Measurements from ENCODE around the gene EXOC2. TPM values are rescaled to one million over a fixed set of nuclear protein-coding genes. Genes with fewer than 3 reads are reported as not detected.

The EXOC2 gene
- total RNA-seq, 1 donor from 2014 or later, result 22.0 TPM

DNA sequence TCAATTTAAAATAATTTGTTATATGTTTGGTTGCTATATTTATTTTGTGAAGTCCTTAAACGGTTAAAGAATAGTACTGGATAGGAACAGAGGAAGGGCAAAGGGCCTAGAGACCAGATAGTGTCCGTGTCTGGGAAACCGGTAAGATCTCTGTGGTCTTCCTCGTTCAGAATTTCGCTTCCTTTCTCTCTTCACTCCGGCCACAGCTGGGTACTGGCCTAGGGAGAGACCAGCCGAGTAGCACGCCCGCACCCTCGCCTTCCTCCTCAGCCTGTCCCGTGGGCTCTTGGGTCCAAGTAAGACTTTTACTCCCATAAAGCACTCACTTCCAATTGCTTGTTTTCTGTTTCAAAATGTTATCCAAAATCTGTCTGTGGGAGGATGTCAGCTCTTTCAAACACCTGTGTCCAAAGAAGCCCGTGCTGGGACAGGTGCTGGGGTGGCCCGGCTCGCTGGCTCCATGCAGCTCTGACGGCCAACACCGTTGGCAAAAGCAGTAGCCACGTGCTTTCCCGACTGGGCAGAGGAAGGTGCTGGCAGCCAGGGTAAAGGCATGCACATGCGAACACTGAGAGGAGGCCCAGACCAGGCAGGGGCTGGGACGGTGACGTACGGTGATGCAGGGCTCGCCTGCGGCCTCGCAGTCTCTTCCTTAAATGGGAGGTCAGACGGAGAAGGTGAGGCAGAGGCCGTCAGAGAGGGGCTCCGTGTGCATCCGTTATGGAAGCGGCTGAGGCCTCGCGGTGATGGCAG lies 189.2 kb downstream of the EXOC2 start:
- H3K4me3 ChIP-seq (ENCODE audit: low read depth, low read length), result no peak overlapping the region
- TF ChIP-seq, protein P1, sequence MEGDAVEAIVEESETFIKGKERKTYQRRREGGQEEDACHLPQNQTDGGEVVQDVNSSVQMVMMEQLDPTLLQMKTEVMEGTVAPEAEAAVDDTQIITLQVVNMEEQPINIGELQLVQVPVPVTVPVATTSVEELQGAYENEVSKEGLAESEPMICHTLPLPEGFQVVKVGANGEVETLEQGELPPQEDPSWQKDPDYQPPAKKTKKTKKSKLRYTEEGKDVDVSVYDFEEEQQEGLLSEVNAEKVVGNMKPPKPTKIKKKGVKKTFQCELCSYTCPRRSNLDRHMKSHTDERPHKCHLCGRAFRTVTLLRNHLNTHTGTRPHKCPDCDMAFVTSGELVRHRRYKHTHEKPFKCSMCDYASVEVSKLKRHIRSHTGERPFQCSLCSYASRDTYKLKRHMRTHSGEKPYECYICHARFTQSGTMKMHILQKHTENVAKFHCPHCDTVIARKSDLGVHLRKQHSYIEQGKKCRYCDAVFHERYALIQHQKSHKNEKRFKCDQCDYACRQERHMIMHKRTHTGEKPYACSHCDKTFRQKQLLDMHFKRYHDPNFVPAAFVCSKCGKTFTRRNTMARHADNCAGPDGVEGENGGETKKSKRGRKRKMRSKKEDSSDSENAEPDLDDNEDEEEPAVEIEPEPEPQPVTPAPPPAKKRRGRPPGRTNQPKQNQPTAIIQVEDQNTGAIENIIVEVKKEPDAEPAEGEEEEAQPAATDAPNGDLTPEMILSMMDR (conservative IDR thresholded peaks at IDR 0.05; ENCODE audit: low read depth, low read length), result no peak
- DNase-seq (ENCODE audit: low read depth), result no peak

DNA sequence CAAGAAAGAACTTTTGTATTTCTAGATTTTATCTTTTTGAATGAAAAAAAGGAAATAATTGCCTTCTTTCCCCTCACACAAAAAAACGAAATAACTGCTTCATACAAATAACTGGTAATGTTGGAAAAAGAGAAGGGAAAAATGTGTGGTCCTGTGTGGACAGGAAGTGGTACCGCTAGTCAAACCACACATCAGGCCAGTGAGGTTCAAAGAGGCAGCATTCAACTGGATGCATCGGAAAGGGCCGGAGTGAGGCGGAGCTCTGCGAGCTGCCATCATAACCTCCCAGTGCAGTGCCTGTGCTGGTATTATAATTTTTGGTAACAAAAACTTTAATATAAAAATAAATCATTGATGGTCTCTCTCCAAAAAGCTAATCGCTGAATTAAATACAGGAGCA lies 190.2 kb downstream of the EXOC2 start:
- DNase-seq (ENCODE audit: low read depth), result no peak
- no peak overlapping the region for H3K4me3 ChIP-seq (ENCODE audit: low read depth, low read length)
- TF ChIP-seq, protein P1 (conservative IDR thresholded peaks at IDR 0.05; ENCODE audit: low read depth, low read length), result no peak

DNA sequence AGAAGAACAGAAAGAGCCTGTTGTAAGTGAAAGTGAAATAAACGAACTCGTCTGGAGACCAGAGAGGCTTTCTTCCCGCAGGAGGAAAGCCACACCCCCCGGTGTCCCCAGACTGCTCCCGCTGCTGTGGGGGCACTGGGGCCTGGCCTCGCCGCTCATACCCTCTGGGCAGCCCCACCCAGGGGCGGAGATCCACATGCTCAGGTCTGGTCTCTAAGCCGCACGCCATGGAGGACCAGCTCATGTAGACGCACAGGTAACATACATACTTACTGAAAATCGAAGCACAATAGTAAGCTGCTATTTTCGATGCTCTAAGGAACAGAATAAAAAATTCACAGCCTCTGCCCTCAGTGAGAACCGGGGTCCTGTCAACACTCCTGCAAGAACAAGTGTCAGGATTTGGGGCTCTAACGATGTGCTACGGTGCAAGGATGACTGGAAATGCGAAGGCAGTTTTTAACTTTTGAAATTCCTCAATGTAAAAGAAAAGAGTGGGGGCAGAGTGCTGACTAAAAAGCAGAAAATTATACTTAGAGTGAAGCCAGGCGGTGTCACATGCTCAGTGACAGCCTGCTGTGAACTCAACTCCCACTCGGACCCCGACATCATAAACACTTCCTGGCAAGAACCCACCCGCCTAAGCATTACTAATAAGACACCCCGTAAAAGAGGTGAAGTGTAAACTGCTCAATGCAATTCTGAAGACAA lies 190.9 kb downstream of the EXOC2 start:
- H3K4me3 ChIP-seq (ENCODE audit: low read depth, low read length), result no peak overlapping the region
- TF ChIP-seq, protein P1 (conservative IDR thresholded peaks at IDR 0.05; ENCODE audit: low read depth, low read length), result no peak
- no peak for DNase-seq (ENCODE audit: low read depth)

DNA sequence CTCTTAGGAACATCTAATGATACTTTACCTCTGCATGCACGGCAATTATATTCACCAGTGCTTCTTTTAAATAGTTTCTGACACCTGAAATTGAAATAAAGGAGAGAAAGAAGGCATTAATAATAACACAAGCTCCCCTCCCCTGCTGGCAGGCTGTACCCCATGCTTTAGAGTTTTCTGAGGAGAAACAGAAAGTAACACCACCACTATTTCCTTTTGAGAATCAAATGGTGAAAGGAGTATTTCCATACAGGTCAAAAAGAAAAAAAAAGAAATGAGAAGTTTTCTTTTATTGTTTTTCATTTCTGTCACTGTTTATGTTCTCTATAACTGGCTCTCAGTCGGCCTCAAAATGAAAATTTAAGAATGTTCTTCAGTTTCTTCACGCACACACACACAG lies 193.3 kb downstream of the EXOC2 start:
- H3K4me3 ChIP-seq (ENCODE audit: low read depth, low read length), result no peak overlapping the region
- TF ChIP-seq, protein P1 (conservative IDR thresholded peaks at IDR 0.05; ENCODE audit: low read depth, low read length), result no peak
- DNase-seq (ENCODE audit: low read depth), result no peak

DNA sequence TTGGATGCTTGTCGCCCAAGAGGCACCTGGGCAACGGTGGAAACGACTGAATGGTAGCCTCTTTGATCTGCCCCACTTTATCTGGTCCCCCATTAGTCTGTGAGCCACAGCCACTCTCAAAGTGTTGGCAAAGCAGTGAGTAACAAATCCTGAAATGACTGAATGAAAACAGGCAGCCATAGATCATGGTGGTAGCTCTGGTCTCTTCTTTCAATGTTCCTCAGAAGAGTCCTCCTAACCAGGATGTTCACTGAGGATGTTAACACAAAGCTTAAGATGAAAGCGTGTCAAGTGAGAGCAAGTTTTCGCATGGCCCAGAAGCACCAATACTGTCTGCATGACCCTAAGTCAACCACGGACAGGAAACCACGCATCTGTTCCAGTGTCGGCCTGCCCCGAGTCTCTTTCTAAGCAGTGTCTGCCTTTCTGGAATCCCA lies 194.1 kb downstream of the EXOC2 start:
- TF ChIP-seq, protein P1 (conservative IDR thresholded peaks at IDR 0.05; ENCODE audit: low read depth, low read length), result no peak
- no peak overlapping the region for H3K4me3 ChIP-seq (ENCODE audit: low read depth, low read length)
- DNase-seq (ENCODE audit: low read depth), result no peak

DNA sequence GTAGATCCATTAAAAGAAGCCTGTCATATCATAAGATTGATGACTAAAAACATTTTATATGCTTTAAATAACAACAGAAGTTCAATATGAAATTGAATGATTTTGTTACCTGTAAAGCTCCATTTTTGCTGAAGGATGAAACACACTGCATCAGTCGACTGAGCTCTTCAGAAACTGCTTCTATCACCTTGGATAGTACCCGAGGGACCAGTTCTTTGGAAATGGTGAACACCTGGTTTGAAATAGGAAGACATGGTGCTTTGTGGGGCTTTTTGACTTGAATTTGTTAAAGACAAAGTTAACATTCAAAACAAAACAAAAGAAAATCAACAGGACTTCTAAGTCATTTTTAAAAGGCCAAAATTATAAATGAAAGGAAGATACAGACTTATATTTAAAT lies 195.7 kb downstream of the EXOC2 start:
- DNase-seq (ENCODE audit: low read depth), result no peak
- no peak overlapping the region for H3K4me3 ChIP-seq (ENCODE audit: low read depth, low read length)
- TF ChIP-seq, protein P1 (conservative IDR thresholded peaks at IDR 0.05; ENCODE audit: low read depth, low read length), result no peak
